CD4-positive, alpha-beta T cell treated with Interleukin-6 at 100 ng/mL for 8 hours (primary cell): ENCODE data around the gene NPHP4.

Experiments
- DNase-seq: peaks from one replicate; pipeline ENCODE4 v3.0.0-alpha.2; 2020; ENCODE audit warnings: mixed read lengths, low spot score

Gene NPHP4

DNA sequence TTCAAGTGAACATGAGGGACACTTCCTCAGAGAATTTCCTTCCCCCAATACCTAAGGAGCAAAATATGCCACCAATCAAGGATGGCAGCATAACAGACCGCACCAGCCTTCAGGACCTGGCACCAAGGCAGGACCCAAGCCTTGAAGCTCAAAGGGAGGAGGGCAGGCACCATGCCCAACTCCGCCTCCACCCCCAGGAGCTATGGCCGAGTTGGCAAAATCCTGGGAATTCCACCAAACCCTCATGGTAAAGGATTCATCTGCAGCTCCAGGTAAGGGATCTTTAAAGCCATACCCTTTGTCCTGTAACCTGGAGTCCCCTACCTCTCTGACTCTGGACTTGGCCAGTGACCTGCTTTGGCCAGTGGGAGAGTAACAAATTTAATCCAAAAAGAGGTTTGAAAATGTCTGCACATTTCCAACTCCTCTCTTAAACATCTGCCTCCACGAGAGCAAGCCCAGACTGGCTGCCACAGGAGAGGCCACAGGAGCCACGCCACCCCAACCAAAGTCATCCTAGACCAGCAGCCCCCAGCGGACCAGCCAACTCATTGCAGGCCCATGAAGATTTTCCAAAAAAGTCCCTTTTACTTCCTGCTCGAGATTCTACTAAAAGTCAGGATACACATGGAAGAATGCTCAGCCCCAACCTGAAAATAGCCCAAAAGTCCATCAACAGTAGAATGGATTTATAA is 41.9 kb downstream of the NPHP4 start:
- DNase-seq, result no peak

DNA sequence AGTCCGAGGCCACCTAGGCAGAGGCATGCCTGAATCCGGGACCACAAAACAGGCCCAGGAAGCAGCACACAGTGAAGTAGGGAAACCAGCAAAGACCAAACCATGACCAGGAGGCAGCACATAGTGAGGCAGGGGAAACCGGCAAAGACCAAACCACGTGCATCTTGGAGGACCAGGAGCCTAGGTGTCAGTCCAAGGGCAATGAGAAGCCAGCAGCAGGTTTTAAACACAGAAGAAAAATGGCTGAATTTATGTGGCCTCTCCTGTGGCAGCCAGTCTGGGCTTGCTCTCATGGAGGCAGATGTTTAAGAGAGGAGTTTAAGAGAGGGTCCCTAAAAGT is 42.5 kb downstream of the NPHP4 start:
- DNase-seq, result no peak

DNA sequence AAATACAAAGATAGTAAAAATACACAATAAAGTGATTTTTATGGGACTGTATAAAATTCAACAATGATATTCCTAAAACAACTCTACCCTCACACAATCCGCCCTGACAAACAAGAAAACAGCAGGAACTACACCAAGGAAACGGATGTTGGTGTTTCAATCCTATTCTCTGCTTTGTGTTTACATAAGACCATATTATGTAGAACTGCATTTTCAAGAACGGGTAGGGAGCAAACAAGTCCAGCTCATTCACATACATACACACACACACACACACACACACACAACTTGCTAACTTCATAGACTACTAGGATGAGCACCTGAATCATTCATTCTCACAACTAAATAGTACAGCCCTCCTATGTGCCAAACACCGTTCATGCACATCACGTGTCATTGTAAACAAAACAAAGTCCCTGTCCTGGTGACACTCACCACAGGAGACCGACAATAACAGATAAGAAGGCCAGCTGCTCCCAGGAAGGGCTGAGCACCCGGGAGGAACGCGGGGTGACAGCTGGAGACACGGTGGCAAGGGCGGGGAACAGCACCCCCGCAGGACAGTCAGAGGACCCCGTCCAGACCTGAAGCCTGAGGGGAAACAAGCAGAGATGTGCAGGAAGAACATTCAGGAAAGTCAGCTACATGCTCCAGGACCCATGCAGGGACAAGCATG is 43.0 kb downstream of the NPHP4 start:
- DNase-seq, result no peak

DNA sequence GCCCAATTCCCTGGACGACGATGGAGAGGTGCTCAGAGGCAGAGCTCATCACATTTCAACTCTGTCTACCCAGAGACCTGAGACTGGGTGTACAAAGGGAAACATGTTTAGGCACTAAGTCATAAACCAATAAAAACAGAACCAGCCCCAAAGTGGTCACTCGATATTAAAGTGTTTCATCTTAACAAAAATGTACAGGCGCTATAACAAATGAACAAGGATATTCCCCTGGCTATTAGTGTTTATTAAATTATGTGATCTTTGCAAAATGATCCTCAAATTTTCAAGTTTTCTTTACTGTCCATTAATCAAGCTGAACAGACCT is 43.6 kb downstream of the NPHP4 start:
- no peak for DNase-seq

DNA sequence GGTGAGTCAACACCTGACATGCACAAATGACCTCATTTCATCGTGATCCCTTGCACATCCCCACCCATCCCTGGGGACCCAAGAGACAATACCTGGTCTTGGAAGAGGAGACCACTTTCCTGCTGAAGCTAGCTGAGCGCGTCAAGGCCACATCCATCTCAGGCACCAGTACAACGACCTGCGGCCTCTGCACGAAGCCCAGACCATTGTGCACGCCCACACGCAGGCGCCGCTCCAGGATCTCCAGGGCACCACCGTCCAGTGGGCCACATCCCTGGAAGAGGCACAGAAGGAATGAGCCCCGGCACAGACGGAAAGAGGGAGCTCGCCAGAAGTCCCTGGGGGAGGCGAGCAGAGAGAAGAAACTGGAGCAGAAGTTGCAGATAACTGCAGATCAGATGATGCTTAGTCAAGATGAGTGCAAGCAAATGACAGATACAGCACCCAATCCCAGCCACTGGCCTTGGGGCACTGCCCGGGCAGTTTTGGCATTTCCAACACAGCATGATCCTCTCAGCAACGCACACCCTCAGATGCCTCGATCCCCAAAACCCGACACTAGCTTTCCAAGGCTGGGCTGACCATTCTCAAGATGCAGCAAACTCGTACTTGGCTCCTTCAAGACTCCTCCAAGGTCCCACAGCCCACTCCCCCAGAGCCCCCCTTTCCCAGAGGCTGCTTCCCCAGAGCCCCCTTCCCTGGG is 44.1 kb downstream of the NPHP4 start:
- DNase-seq, result no peak

DNA sequence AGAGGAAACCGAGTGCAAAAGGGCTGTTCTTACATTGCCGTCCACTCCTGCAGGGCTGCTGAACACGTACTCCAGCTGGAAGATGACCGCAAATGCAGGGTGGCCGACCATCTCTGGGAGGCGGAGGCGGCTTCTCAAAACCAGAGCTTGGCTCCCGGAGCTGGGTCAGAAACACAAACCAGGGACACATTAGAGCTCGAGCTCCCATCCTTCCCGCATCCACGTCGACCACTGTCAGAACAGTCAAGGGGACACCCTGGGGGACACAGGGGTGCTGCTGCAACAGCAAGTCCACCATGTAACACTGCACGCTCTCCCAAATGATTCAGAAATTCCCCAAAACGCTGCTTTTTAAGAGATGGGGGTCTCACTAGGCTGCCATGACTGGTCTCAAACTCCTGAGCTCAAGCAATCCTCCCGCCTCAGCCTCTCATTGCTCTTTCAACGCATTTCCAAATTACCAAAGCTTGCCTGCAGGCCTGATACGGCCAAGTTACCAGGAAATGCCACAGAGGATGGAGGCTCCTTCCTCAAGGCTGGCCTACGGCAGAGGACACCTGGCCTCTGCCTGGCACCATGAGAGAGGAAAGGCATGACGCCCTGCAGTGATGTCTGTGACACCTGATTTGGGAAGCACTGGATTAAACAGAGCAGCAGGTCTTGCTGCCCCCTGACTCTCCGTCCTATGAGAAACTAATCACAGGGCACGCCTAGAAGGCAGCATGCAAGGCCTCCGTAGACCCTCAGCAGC is 45.0 kb downstream of the NPHP4 start:
- no peak for DNase-seq

DNA sequence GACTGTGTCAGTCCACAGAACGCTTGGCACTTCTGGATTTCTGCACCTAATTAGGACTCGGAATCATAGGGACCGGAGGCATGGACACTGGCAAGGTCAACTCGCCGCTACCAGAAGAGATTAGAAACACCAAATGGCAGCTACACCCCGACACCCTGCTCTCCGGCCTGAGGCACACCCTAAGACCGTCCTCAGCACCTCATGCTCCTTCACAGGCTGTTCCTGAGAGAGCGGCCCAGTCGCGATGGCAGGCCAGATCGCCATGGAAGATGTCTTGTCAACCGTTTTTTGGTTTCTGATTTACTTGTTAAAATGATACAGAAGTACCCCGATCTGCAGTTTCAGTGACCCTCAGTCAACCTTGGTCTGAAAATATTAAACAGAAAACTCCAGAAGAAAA is 46.8 kb downstream of the NPHP4 start:
- DNase-seq, result no peak

DNA sequence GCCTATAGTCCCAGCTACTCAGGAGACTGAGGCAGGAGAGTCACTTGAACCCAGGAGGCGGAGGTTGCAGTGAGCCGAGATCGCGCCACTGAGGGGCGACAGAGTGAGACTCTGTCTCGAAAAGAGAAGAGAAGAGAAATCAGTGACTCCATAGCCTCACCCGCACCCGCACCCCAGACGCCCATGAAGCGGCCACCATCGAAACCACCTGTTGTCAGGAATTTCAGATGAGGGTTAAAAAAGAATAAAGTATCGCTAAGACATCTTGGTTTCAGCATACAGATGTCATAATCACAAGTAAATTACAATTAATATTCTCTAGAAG is 47.4 kb downstream of the NPHP4 start:
- DNase-seq, result no peak

DNA sequence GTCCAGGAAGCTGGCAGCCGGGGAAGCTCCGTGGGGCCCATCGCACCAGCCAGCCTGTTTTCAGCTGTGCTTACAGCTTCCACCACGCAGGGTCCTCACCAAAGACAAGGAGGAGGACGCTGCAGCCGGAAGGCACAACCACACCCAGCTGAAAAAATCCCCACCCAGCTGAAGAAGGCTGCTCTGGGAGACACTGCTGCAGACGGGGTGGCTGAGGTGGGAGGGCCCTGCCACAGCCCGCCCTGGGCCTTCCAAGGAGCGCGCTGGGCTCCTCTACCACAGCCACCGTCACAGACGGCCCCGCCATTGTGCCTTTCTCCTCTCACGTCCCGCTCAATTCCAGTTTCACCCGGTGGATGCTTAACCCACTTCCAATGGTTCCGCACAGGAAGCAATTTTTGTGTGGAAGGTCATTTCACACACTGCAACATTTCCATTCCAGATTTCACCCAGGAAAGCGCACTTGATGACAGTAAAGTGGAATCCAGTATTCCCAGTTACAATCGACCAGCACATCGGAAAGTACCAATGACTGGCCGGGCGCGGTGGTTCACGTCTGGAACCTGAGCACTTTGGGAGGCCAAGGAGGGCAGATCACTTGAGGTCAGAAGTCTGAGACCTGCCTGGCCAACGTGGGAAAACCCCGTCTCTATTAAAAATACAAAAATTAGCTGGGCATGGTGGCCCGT is 47.9 kb downstream of the NPHP4 start:
- DNase-seq, result no peak

DNA sequence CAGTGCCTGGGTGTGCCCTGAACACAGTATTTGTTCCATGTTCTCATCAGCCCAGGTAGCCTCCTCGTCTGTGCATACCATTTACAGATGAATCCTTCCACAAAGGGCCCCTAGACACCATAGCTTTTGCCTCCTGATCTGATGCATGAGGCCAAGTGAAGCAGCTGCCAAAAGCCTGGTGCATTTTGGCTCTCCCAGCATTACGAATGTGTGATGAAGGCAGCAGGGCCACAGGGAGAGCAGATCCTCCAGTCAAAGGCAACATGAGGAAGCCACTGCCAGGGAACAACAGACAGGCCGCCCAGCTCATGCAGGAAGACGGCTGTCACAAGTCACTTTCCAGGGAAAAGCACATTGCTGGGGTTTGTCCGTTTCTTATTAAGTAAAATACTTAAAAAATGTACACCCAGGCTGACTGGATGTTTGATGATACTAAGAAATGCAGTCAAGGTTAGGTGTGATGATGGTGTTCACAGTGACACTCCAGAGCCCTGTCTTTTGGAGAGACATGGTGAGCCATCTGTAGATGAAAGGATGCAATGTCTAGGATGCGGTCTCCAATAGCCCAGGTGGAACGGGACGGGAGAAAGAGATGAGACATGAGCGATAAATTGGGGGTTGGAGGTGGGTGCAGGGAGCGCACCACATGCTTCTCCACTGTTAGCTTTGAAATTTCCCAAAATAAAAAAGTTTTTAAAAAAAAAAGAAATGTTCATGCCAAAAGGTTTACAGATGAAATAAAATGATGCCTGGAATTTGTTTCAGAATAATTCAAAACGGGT is 48.7 kb downstream of the NPHP4 start:
- no peak for DNase-seq

DNA sequence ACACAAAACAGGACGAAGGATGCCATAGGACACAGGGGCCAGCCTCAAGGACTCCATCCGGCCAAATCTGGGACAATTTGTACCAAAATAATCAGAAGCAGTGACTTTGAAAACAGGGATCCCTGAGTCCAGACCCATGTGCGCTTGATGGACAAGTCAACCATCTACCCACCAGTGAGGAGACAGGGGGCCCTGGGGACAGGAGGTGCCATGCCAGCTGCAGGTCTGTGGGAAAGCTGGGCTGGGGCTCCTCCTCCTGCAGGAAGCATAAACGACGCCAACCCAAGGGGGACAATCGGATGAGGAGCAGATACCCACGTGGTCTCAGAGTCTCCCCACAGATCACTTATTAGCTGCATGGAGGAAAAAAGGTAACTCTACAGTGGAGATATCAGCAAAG is 50.6 kb downstream of the NPHP4 start:
- DNase-seq, result no peak

DNA sequence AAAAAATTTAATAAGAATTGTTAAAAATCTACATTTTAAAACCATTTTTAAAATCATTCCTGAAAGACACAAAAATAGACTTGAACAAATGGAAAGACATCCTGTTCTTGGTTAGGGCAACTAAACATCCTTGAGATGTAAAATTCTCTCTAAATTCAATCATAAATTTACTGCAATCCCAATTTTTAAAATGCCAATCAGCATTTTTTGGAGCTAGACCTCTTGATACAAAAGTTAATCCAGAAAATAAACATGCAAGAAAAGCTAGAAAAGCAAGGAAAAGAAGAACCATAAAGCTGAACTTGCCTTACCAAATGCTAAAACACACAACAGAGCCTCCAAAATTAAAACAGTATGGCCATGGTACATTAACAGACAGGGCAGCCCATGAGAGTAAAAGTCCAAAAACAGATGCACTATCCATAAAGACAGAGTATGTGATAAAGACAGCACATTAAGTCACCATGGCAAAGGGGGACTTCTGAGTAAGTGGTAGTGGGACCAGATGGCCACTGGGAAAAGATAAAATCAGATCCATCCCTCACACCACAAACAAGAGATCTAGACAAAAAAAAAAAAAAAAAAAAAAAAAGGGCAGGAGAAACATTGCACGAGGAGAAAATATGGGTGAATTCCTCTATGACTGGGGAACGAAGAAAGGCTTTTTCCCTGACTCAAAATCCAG is 51.4 kb downstream of the NPHP4 start:
- no peak for DNase-seq

DNA sequence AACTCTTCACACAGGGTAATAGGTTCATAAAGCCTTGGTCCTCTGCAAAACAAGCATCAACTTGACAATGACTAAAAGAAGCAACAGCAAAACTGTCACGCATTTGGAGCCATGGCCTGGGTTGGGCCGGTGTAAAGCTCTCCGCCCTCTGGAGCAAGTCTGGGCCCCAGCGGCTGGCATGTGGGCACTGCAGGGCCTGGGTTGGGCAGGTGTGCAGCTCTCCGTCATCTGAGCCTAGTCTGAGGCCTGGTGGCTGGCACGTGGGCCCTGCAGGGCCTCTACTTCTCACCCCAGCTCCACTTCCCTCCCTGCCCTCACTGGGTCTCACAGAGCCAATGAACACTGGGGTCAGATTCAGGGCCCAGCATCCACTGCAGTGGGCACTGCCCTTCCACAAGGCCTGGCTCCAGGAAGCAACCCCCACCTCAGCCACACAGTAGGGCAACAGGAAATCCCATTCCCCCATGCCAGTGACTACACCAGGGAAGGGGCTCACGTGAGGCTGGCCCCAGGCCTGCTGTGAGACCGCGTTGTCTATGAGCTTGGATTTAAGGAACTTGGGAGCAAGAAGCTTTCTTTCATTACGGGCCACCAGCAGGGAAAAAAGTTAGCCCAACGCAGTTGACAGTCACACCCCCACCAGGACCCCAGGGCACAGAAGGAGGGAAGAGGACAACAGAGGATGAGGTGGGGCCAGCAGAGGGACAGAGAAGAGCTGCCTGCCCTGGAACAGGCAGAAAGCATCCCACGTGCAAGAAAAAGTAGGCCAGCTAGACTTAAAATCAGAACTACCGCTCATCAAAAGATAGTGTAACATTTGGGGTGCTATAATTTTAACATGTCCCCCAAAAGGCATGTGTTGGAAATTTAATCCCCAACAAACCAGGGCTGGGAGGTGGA is 52.7 kb downstream of the NPHP4 start:
- no peak for DNase-seq

DNA sequence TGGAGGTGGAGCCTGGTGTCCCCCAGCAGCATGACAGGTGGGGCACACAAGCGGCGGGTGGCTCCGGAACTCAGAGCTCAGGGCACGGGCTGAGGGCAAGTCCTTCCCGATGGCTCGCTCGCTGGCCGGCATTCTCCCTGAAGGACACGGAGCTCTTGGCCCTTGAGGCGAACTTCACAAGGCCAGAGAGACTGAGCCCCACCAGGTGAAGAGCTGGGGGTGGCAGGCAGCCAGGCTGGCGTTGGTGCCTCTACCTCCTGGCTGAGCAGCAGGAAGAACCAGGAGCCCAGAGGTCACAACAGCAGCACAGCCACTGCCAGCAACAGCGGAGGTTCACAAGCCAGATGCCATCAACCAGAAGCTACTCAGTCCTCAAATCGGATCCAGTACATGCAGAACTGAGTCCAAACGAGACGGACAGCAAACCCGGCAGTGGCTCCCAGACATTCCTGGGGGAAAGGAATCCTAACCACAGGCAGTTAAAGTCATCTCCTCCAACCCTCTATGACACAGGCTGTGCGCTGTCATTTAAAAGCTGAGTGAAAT is 54.1 kb downstream of the NPHP4 start:
- no peak for DNase-seq

DNA sequence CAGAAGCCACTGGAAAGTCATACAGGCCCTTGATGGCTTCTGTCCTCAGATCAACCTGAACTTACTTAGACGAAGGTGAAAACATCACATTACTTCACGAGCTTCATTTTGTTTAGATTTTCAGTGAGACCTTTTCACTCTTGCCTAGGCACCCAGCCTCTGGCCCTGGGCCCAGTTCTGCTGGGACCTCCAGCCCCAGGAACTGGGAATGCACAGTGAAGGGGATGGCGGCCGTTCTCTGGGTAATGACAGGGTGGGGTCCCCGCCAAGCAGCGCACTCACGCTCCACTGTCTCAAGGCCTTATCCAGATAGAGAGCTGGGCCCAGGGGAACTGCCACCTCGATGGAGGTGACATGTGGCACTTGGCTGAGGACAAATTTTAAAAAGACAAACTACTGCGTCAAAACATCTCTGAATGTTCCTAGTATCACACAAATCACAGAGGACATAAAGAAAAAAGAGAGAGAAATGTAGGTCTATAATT is 54.8 kb downstream of the NPHP4 start:
- DNase-seq, result no peak

DNA sequence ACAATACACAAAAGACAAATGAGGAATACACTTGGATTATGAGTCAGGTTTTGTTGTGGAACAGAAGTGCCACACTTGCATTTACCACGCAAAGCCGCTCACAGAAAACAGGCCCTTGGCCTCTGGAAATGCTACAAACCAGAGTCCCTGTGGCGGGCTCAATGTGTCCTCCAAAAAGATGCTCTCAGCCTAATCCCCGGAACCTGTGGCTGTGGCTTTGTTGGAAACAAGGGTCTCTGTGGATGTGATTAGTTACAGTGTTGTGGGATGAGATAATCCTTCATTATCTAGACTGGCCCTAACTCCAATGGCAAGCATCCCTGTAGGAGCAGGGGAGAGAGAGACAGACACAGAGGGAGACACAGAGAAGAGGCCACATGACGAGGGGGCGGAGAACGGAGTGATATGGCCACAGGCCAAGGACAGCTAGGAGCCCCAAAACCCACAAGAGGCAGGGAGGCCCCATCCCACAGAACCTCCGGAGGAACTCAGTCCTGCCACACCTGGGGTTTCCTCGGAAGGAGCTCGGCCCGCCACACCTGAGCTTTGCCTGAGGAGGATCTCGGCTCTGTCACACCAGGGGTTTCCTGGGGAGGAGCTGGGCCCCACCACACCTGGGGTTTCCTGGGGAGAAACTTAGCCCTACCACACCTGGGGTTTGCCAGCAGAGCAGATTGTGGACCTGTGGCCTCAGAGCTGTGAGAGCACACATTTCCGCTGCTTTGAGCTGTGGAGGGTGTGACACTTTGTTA is 55.4 kb downstream of the NPHP4 start:
- no peak for DNase-seq

DNA sequence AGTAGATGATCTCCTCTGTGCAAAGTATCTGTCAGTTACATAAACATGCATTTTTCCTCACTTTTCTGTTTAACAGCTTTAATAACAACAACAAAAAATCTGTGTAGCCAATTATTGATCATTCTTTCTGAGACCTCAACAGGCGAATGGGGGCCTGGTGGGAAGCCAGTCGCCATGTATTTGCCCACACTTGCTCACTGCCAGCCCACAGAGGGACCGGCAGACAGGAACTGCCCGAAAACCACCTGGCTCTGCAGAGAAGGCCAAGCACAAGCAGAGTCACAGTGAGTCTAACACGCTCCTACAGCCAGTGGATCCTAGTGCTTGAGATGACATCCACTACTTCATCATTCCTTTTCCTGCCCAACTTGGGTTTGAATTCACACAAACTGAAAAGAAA is 56.1 kb downstream of the NPHP4 start:
- no peak for DNase-seq

DNA sequence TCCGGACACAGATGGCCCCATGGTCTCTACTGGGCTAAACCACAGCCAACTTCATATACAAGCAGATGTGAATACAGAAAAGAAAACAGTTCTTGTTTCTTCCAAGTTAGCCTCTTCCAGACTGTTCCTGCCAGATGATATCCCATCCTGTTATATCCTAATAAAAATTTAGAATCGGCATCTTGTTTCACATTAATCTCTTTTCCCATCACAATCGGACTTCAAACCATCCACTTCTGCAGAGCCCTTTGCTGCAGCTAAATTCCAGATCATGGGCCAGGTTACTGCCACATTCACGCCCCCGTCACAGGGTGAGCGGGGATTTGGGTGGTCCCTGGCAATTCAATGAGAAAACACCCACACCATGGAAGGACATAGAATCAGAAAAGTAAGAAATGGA is 57.2 kb downstream of the NPHP4 start:
- no peak for DNase-seq
